ENCODE measurements around the gene ATP2B3.

DNA sequence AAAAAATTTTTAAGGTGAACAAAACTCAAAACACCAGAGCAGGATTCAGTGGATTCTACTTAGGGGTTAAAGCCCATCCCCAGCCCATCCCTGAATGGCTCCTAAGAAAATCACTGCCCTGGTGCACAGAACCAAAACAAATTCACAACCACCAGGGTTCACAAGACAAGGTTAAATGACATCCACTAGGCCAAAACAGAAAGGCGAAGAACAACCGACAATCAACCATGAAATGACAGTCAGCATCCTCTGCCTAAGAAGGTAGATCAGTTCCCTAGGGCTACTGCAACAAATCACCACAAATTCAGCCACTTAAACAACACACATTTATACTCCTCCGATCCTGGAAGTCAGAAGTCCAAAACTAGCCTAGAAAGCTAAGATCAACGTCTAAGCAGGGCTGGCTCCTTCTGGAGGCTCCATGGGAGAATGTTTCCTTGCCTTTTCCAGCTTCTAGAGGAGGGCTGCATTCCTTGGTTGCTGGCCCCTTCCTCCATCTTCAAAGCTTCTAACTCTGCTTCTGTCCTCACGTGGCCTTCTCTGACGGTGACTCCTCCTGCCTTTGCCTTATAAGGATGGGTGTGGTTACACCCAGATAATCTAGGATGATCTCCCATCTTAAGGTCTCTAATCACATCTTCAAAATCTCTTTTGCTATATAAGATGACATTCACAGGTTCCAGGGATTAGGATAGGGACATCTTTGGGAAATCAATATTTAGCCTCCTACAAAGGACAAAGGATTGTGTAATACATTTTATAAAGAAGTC, 79.7 kb downstream of the ATP2B3 start:
- TF ChIP-seq ZNF274 (IDR thresholded peaks at IDR 0.05; ENCODE audit: low read depth, low read length) (no peak), YY1 (IDR thresholded peaks at IDR 0.05; ENCODE audit: insufficient read depth, insufficient read length) (no peak), SUZ12 (IDR thresholded peaks at IDR 0.05; ENCODE audit: extremely low read depth, insufficient read depth, insufficient read length) (no peak)

All from NT2/D1 (cell line).